A549 (cell line): Measurements from ENCODE around the gene IRX3. TPM values are rescaled to one million over a fixed set of nuclear protein-coding genes. Genes with fewer than 3 reads are reported as not detected.

ENCODE experiments used
- ATAC-seq, 2 experiments: fragments of 200-7000 bp in 1 of 2; fragments of >200 bp in 1 of 2; cut with Nextera tagmentation in 1 of 2; cut with Tn5 transposase in 1 of 2; 3 replicates each; pipeline versions ENCODE4 v1.8.0 to v1.9.1; 2018 to 2020; ENCODE audit warnings: mild to moderate bottlenecking in 1 of 2, moderate library complexity in 1 of 2
- CTCF ChIA-PET: fragments of 300-600 bp; sonication (Branson Sonifier 250); formaldehyde crosslinking; extraction: SDS; loops from one replicate; lab custom pipeline; 2021; ENCODE audit warnings: antibody characterized with exemption, inconsistent platforms; lab: Yijun Ruan, JAX
- POLR2A ChIA-PET: fragments of 350-600 bp; formaldehyde crosslinking; extraction: SDS; loops from one replicate; lab custom pipeline; 2021; ENCODE audit warnings: antibody characterized with exemption, inconsistent platforms; lab: Yijun Ruan, JAX
- DNase-seq, 2 experiments: peaks; one replicate each; pipeline versions ENCODE4 v3.0.0 to v3.0.0-alpha.2; 2011 to 2016; ENCODE audit warnings: low read depth in 1 of 2, low spot score in 1 of 2
- FAIRE-seq: peaks from 2 replicates; lab custom pipeline; 2011; peaks lifted over from hg19 to GRCh38; lab: Jason Lieb, UNC
- H3K27ac ChIP-seq, 2 experiments: fragments of >200 bp; sonication (Bioruptor Twin); formaldehyde crosslinking; 3 replicates each; pipeline ENCODE4 v1.5.1; 2016 to 2017
- H3K4me1 ChIP-seq: fragments of >200 bp; sonication (Bioruptor Twin); formaldehyde crosslinking; 3 replicates; pipeline ENCODE4 v1.6.1; 2016
- H3K4me2 ChIP-seq: fragments of >200 bp; sonication (Bioruptor Twin); formaldehyde crosslinking; 3 replicates; pipeline ENCODE4 v1.6.1; 2016
- H3K4me3 ChIP-seq: fragments of >200 bp; sonication (Bioruptor Twin); formaldehyde crosslinking; 3 replicates; pipeline ENCODE4 v1.5.1; 2016
- H3K9me3 ChIP-seq: fragments of >200 bp; sonication (Bioruptor Twin); formaldehyde crosslinking; 3 replicates; pipeline ENCODE4 v1.6.1; 2016
- CBX8 ChIP-seq: fragments of 200-600 bp; sonication (generic); IDR thresholded peaks from 2 replicates; pipeline ENCODE4 v1.6.1; 2016
- CEBPB ChIP-seq, 2 experiments: fragments of >200 bp in 1 of 2; sonication (Bioruptor Twin) in 1 of 2; formaldehyde crosslinking in 1 of 2; IDR thresholded peaks; 2 replicates each; pipeline ENCODE4 v1.6.1; 2012 to 2016
- CHD2 ChIP-seq: fragments of 150-350 bp; IDR thresholded peaks from 2 replicates; pipeline ENCODE4 v1.6.1; 2014; ENCODE audit warnings: low read length; ENCODE audit not compliant: partially characterized antibody
- EP300 ChIP-seq, 2 experiments: fragments of >200 bp; sonication (Bioruptor Twin); formaldehyde crosslinking; IDR thresholded peaks; 2 replicates in 1 of 2; 3 replicates in 1 of 2; pipeline ENCODE4 v1.6.1; 2016 to 2017
- ESRRA ChIP-seq: fragments of 150-350 bp; IDR thresholded peaks from 2 replicates; pipeline ENCODE4 v1.6.1; 2014; ENCODE audit warnings: mild to moderate bottlenecking, low read length, borderline replicate concordance
- FOSB ChIP-seq: fragments of 250-450 bp; sonication (Bioruptor Pico); IDR thresholded peaks from 2 replicates; pipeline ENCODE4 v1.5.0; 2020; ENCODE audit warnings: mild to moderate bottlenecking, moderate library complexity
- FOXS1 ChIP-seq: fragments of 250-450 bp; sonication (Bioruptor Pico); IDR thresholded peaks from 2 replicates; pipeline ENCODE4 v1.5.0; 2020; ENCODE audit warnings: mild to moderate bottlenecking, moderate library complexity
- HOXB5 ChIP-seq: fragments of 250-450 bp; sonication (Bioruptor Pico); IDR thresholded peaks from 2 replicates; pipeline ENCODE4 v1.5.0; 2020; ENCODE audit warnings: mild to moderate bottlenecking, moderate library complexity
- KDM5A ChIP-seq: fragments of 200-600 bp; sonication (generic); IDR thresholded peaks from 2 replicates; pipeline ENCODE4 v1.6.1; 2016; ENCODE audit warnings: antibody characterized with exemption, mild to moderate bottlenecking
- NFE2L2 ChIP-seq: fragments of 150-350 bp; conservative IDR thresholded peaks from 2 replicates; pipeline ENCODE4 v1.6.1; 2014; ENCODE audit warnings: low read length
- POLR2AphosphoS2 ChIP-seq: conservative IDR thresholded peaks from 2 replicates; pipeline ENCODE4 v1.6.1; 2012; ENCODE audit warnings: low read length, improper control_type of control experiment, inconsistent platforms
- RARB ChIP-seq: fragments of 250-450 bp; sonication (Bioruptor Pico); IDR thresholded peaks from 2 replicates; pipeline ENCODE4 v1.8.0; 2021; ENCODE audit warnings: mild to moderate bottlenecking, moderate library complexity
- RCOR1 ChIP-seq: fragments of 150-350 bp; IDR thresholded peaks from 2 replicates; pipeline ENCODE4 v1.6.1; 2014; ENCODE audit warnings: antibody characterized with exemption, low read length, low read depth
- SREBF2 ChIP-seq: fragments of 450-650 bp; IDR thresholded peaks from 2 replicates; pipeline ENCODE4 v1.6.1; 2014; ENCODE audit warnings: mild to moderate bottlenecking, moderate library complexity
- ZFP36 ChIP-seq: fragments of 450-650 bp; IDR thresholded peaks from 2 replicates; pipeline ENCODE4 v1.6.1; 2014; ENCODE audit warnings: borderline replicate concordance; ENCODE audit not compliant: partially characterized antibody
- WGBS: methylation state at CpG from one replicate; pipeline ENCODE4 v1.1.6; 2017; ENCODE audit errors: missing lambda C conversion rate; 5-methylcytosine and 5-hydroxymethylcytosine counted together
- polyA plus RNA-seq, 4 experiments: library from polyadenylated mRNA; depleted of rRNA in 3 of 4; stranded (reverse); fragments of >200 nt; fragmentation: RNase III in 1 of 4; extraction: RNeasy Plus Mini Kit Qiagen cat#74134 plus additional on column Dnase treatment in 1 of 4; gene quantifications; 2 replicates in 3 of 4; 3 replicates in 1 of 4; pipeline ENCODE4 v1.2.3, GENCODE V29; 2011 to 2017
- TF ChIP-seq, protein P1 (sequence below): fragments of 200-600 bp; sonication (generic); IDR thresholded peaks from 2 replicates; pipeline ENCODE4 v1.6.1; 2016; ENCODE audit warnings: antibody characterized with exemption, mild to moderate bottlenecking, moderate library complexity
- TF ChIP-seq, protein P2 (sequence below): fragments of >200 bp; sonication (Bioruptor Twin); formaldehyde crosslinking; IDR thresholded peaks from 3 replicates; pipeline ENCODE4 v1.6.1; 2016
- TF ChIP-seq, protein P3 (sequence below): fragments of 250-450 bp; sonication (Bioruptor Pico); IDR thresholded peaks from 2 replicates; pipeline ENCODE4 v1.5.0; 2021; ENCODE audit warnings: mild to moderate bottlenecking, moderate library complexity, borderline replicate concordance
- TF ChIP-seq, protein P4 (sequence below): fragments of >200 bp; sonication (Bioruptor Twin); formaldehyde crosslinking; IDR thresholded peaks from 3 replicates; pipeline ENCODE4 v1.5.1; 2016

Gene IRX3
- polyA plus RNA-seq, 2 of the 4 experiments (the other 2 are of a cell fraction): 1.7 to 3.2 TPM

DNA sequence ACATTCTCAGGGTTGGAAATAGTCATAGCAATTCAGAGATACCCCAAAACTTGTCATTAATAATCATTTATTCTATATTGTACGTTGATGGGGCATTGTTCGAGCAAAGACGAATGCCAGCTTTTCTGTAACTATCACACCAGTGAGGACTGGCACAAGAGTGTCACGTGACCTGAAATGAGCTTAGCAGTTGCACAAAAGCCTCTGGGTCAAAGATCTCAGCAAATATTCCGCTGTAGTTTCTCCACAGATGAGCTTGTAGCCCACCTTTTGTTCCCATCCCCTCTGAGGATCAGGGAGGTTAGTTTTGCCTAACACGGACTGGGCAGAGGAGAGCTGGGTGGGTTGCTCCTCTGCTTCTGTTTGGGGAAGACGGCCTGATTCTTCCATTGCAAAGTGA is 18.2 kb downstream of the IRX3 start:
- 57% methylated on average over 7 of the region's 7 CpGs for WGBS
- TF ChIP-seq CEBPB (IDR thresholded peaks at IDR 0.05) (no peak), HOXB5 (no peak), FOSB (no peak)
- TF ChIP-seq, protein P1, sequence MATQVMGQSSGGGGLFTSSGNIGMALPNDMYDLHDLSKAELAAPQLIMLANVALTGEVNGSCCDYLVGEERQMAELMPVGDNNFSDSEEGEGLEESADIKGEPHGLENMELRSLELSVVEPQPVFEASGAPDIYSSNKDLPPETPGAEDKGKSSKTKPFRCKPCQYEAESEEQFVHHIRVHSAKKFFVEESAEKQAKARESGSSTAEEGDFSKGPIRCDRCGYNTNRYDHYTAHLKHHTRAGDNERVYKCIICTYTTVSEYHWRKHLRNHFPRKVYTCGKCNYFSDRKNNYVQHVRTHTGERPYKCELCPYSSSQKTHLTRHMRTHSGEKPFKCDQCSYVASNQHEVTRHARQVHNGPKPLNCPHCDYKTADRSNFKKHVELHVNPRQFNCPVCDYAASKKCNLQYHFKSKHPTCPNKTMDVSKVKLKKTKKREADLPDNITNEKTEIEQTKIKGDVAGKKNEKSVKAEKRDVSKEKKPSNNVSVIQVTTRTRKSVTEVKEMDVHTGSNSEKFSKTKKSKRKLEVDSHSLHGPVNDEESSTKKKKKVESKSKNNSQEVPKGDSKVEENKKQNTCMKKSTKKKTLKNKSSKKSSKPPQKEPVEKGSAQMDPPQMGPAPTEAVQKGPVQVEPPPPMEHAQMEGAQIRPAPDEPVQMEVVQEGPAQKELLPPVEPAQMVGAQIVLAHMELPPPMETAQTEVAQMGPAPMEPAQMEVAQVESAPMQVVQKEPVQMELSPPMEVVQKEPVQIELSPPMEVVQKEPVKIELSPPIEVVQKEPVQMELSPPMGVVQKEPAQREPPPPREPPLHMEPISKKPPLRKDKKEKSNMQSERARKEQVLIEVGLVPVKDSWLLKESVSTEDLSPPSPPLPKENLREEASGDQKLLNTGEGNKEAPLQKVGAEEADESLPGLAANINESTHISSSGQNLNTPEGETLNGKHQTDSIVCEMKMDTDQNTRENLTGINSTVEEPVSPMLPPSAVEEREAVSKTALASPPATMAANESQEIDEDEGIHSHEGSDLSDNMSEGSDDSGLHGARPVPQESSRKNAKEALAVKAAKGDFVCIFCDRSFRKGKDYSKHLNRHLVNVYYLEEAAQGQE: no peak
- TF ChIP-seq, protein P2, sequence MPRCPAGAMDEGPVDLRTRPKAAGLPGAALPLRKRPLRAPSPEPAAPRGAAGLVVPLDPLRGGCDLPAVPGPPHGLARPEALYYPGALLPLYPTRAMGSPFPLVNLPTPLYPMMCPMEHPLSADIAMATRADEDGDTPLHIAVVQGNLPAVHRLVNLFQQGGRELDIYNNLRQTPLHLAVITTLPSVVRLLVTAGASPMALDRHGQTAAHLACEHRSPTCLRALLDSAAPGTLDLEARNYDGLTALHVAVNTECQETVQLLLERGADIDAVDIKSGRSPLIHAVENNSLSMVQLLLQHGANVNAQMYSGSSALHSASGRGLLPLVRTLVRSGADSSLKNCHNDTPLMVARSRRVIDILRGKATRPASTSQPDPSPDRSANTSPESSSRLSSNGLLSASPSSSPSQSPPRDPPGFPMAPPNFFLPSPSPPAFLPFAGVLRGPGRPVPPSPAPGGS: no peak
- POLR2A ChIA-PET: no interaction called here
- ATAC-seq: no peak
- FAIRE-seq: no peak
- Histone ChIP-seq H3K27ac (no peak overlapping the region), H3K4me3 (no peak overlapping the region), H3K4me1 (no peaks in the 10 kb centered on the region), H3K9me3 (no peaks in the 10 kb centered on the region), H3K4me2 (no peak overlapping the region)
- DNase-seq: no peak
- CTCF ChIA-PET: no interaction called here

DNA sequence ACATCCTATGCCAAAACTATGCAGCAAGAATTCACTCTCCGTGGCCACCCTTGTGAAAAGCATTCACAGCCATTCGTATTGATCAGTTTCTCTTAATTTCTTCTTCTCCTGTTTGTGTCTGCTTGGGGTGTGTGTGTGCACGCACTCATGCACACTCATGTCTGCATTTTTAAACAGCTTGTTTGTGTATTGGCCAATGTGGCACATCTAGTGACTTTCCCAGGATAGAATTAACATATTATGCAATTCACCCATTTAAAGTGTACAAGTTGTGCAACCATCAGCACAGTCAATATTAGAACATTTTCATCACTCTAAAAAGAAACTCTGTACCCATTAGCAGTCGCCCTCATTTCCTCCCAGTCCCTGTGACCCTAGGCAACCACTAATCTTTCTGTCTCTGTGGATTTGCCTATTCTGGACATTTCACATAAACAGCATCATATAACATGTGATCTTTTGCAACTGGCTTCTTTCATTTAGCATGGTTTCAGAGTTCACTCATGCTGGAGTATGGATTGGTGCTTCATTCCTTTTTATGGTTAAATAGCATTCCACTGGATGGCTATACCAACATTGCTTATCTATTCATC is 20.1 kb downstream of the IRX3 start:
- Histone ChIP-seq H3K4me3 (no peak overlapping the region), H3K4me2 (no peak overlapping the region), H3K9me3 (no peaks in the 10 kb centered on the region), H3K4me1 (no peaks in the 10 kb centered on the region), H3K27ac (no peak overlapping the region)
- ChIA-PET POLR2A (no interaction called here), CTCF (interaction anchor here (1.1 kb wide), 1 partner anchor 31 kb away, joined by 3 read pairs; no protein-coding TSS in a partner anchor)
- TF ChIP-seq POLR2AphosphoS2 (no peak), FOXS1 (CRISPR knock-in tag) (no peak), CEBPB (IDR thresholded peaks at IDR 0.05) (peak in 1 of 2 experiments; percentile 22; a peak in 1 of 4 replicates), ESRRA (no peak), NFE2L2 (no peak), CHD2 (no peak)
- FAIRE-seq: no peak
- no peak for DNase-seq
- no peak for ATAC-seq
- 40% methylated on average over 4 of the region's 4 CpGs for WGBS

DNA sequence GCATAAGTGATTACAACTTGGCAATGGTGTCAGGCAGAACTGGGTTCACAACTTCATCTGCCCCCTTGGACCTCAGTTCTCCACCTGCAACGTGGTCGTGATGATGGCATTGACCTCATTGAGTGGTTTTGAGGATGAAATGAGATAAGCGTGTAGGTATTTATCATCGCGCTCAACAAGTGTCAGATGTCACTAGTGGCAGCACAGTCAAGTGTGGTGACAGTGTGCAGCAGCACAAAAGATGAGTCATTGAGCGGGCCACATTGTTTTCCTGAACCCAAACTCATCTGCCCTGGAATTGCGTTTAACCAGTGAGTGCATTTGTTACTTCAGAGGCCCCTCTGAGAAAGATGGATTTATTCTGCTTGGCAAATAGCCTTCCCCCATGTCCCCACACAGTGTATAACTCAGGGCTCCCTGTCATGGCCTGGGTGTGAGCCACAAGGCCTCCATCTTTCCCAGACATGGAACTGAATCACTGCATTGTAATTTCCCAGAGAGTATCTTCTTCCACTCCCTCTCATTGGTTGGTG is 20.9 kb downstream of the IRX3 start:
- Histone ChIP-seq H3K4me2 (no peak overlapping the region), H3K4me3 (no peak overlapping the region), H3K9me3 (no peaks in the 10 kb centered on the region), H3K27ac (no peak overlapping the region; a peak in 1 of 6 replicates), H3K4me1 (no peaks in the 10 kb centered on the region)
- no peak for DNase-seq
- ChIA-PET POLR2A (no interaction called here), CTCF (interaction anchor here (0.8 kb wide), 1 partner anchor 10 kb away, joined by 3 read pairs; no protein-coding TSS in a partner anchor)
- no peak for FAIRE-seq
- TF ChIP-seq RCOR1: no peak
- TF ChIP-seq FOXS1 (CRISPR knock-in tag): no peak
- TF ChIP-seq RARB (CRISPR knock-in tag): no peak
- 34% methylated on average over 7 of the region's 7 CpGs for WGBS
- no peak for ATAC-seq

DNA sequence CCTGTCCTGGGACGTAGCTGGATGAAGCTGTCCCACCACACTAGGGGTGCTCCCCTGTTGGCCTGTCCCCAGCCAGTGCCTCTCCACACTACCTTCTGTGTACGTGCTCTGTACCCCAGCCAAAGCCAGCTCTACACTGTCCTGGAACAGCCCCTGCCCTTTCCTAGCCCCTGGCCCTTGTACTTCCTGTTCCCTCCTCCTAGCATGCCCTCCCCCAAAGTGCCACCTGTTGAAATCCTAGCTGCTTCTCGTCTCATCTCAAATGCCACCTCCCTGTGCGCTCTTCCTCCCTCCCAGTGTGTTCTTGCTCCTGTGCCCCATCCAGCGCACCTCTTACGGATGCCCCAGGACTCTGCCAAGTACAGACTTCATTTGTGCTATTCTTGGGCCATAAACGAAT is 33.5 kb downstream of the IRX3 start:
- peak; percentile 29 to 45; a peak in 2 of 6 replicates for ATAC-seq
- DNase-seq: no peak
- Histone ChIP-seq H3K4me3 (no peak overlapping the region), H3K27ac (no peak overlapping the region), H3K4me2 (no peak overlapping the region), H3K4me1 (no peaks in the 10 kb centered on the region), H3K9me3 (no peaks in the 10 kb centered on the region)
- FAIRE-seq: no peak
- CTCF ChIA-PET: interaction anchor here (1.5 kb wide), 1 partner anchor 29 kb away, joined by 6 read pairs; no protein-coding TSS in a partner anchor
- POLR2A ChIA-PET: no interaction called here
- WGBS: 37% methylated on average over 7 of the region's 7 CpGs
- no peak for TF ChIP-seq KDM5A
- TF ChIP-seq EP300 (IDR thresholded peaks at IDR 0.05): no peak
- TF ChIP-seq, protein P3, sequence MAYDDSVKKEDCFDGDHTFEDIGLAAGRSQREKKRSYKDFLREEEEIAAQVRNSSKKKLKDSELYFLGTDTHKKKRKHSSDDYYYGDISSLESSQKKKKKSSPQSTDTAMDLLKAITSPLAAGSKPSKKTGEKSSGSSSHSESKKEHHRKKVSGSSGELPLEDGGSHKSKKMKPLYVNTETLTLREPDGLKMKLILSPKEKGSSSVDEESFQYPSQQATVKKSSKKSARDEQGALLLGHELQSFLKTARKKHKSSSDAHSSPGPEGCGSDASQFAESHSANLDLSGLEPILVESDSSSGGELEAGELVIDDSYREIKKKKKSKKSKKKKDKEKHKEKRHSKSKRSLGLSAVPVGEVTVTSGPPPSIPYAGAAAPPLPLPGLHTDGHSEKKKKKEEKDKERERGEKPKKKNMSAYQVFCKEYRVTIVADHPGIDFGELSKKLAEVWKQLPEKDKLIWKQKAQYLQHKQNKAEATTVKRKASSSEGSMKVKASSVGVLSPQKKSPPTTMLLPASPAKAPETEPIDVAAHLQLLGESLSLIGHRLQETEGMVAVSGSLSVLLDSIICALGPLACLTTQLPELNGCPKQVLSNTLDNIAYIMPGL (CRISPR knock-in tag): no peak
- no peak for TF ChIP-seq ZFP36
- no peak for TF ChIP-seq CBX8
- TF ChIP-seq, protein P2: no peak
- TF ChIP-seq, protein P4, sequence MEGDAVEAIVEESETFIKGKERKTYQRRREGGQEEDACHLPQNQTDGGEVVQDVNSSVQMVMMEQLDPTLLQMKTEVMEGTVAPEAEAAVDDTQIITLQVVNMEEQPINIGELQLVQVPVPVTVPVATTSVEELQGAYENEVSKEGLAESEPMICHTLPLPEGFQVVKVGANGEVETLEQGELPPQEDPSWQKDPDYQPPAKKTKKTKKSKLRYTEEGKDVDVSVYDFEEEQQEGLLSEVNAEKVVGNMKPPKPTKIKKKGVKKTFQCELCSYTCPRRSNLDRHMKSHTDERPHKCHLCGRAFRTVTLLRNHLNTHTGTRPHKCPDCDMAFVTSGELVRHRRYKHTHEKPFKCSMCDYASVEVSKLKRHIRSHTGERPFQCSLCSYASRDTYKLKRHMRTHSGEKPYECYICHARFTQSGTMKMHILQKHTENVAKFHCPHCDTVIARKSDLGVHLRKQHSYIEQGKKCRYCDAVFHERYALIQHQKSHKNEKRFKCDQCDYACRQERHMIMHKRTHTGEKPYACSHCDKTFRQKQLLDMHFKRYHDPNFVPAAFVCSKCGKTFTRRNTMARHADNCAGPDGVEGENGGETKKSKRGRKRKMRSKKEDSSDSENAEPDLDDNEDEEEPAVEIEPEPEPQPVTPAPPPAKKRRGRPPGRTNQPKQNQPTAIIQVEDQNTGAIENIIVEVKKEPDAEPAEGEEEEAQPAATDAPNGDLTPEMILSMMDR: no peak
- TF ChIP-seq SREBF2: no peak
